ENCODE data around the gene TMTC2.

Gene TMTC2

GRCh38 chr12:82682851-82683261 lies 3.9 kb upstream of the TMTC2 start:
- DNase-seq, result no peak

- peak; percentile 87 to 89 for DNase-seq
These were observed 927 bp upstream of the TMTC2 start for GRCh38 chr12:82685790-82686167.

GRCh38 chr12:82687021-82688011 lies 610 bp downstream of the TMTC2 start:
- DNase-seq, result peak; percentile 48 to 51

- DNase-seq, result no peak
These were observed 1.4 kb downstream of the TMTC2 start for GRCh38 chr12:82688035-82688501.

GRCh38 chr12:82688596-82688995 lies 1.9 kb downstream of the TMTC2 start:
- no peak for DNase-seq

GRCh38 chr12:82690006-82690405 lies 3.3 kb downstream of the TMTC2 start:
- no peak for DNase-seq

- DNase-seq, result no peak
These were observed 4.8 kb downstream of the TMTC2 start for GRCh38 chr12:82691513-82691912.

GRCh38 chr12:82694276-82694675 lies 7.6 kb downstream of the TMTC2 start:
- no peak for DNase-seq

GRCh38 chr12:82694970-82695369 lies 8.3 kb downstream of the TMTC2 start:
- DNase-seq, result no peak

- no peak for DNase-seq
These were observed 8.8 kb downstream of the TMTC2 start for GRCh38 chr12:82695531-82695930.

GRCh38 chr12:82696543-82696942 lies 9.8 kb downstream of the TMTC2 start:
- DNase-seq, result no peak

- DNase-seq, result no peak
These were observed 12.2 kb downstream of the TMTC2 start for GRCh38 chr12:82698708-82699564.

- DNase-seq, result no peak
These were observed 19.1 kb downstream of the TMTC2 start for GRCh38 chr12:82705774-82706173.

GRCh38 chr12:82708061-82708879 lies 21.6 kb downstream of the TMTC2 start:
- no peak for DNase-seq

- DNase-seq, result no peak
These were observed 23.2 kb downstream of the TMTC2 start for GRCh38 chr12:82709794-82710355.

- DNase-seq, result no peak
These were observed 24.0 kb downstream of the TMTC2 start for GRCh38 chr12:82710741-82711140.

GRCh38 chr12:82714427-82714826 lies 27.7 kb downstream of the TMTC2 start:
- no peak for DNase-seq

GRCh38 chr12:82721726-82722125 lies 35.0 kb downstream of the TMTC2 start:
- no peak for DNase-seq

- no peak for DNase-seq
These were observed 36.4 kb downstream of the TMTC2 start for GRCh38 chr12:82723093-82723492.

GRCh38 chr12:82723891-82724290 lies 37.2 kb downstream of the TMTC2 start:
- no peak for DNase-seq

GRCh38 chr12:82725741-82726140 lies 39.0 kb downstream of the TMTC2 start:
- DNase-seq, result no peak

- no peak for DNase-seq
These were observed 41.2 kb downstream of the TMTC2 start for GRCh38 chr12:82727886-82728285.
